IMR-90 (cell line): ENCODE results near the gene CHRNG. TPM values are rescaled to one million over a fixed set of nuclear protein-coding genes. Genes with fewer than 3 reads are reported as not detected.

Experiments used
- ATAC-seq: fragments of 200-7000 bp; cut with Tn5 transposase; 2 replicates; pipeline ENCODE4 v1.9.1; 2020; ENCODE audit warnings: low read depth, mild to moderate bottlenecking, moderate library complexity
- BruUV-seq: library from RNA; stranded (reverse); fragments of 400-500 nt; replicated peaks from 2 replicates; lab custom pipeline; 2021; lab: Mats Ljungman, UMichigan
- CTCF ChIA-PET: fragments of 300-600 bp; formaldehyde crosslinking; extraction: SDS; loops from one replicate; lab custom pipeline; 2021; ENCODE audit warnings: antibody characterized with exemption; lab: Yijun Ruan, JAX
- POLR2A ChIA-PET: fragments of 300-600 bp; sonication (Branson Sonifier 250); formaldehyde crosslinking; loops from one replicate; lab custom pipeline; 2022; ENCODE audit warnings: antibody characterized with exemption; ENCODE audit not compliant: unreplicated experiment; lab: Charles Lee
- DNase-seq: peaks from one replicate; pipeline ENCODE4 v3.0.0; 2013
- H2AFZ ChIP-seq: replicated peaks from 2 replicates; pipeline ENCODE3; 2013; ENCODE audit warnings: low read length, mild to moderate bottlenecking; ENCODE audit not compliant: poor library complexity
- H2AK5ac ChIP-seq: 2 replicates; pipeline ENCODE4 v1.6.1; 2013; ENCODE audit warnings: low read depth, low read length, inconsistent platforms
- H2AK9ac ChIP-seq: replicated peaks from 2 replicates; pipeline ENCODE3; 2013; ENCODE audit warnings: mild to moderate bottlenecking, low read depth, low read length, moderate library complexity; ENCODE audit not compliant: poor library complexity
- H2BK120ac ChIP-seq: 2 replicates; pipeline ENCODE4 v1.6.1; 2013; ENCODE audit warnings: low read depth, low read length, inconsistent platforms
- H2BK15ac ChIP-seq: 3 replicates; pipeline ENCODE4 v1.6.1; 2013; ENCODE audit warnings: low read depth, low read length, inconsistent platforms
- H2BK20ac ChIP-seq: 2 replicates; pipeline ENCODE4 v1.6.1; 2013; ENCODE audit warnings: low read depth, mild to moderate bottlenecking, inconsistent platforms, low read length, moderate library complexity
- H2BK5ac ChIP-seq: 2 replicates; pipeline ENCODE4 v1.6.1; 2013; ENCODE audit warnings: mild to moderate bottlenecking, low read depth, low read length, inconsistent platforms; ENCODE audit not compliant: poor library complexity, severe bottlenecking
- H3K14ac ChIP-seq: replicated peaks from 2 replicates; pipeline ENCODE4 v1.6.1; 2013; ENCODE audit warnings: low read depth, low read length, inconsistent platforms
- H3K18ac ChIP-seq: 2 replicates; pipeline ENCODE4 v1.6.1; 2013; ENCODE audit warnings: low read depth, low read length, control low read depth
- H3K23ac ChIP-seq: 2 replicates; pipeline ENCODE4 v1.6.1; 2013; ENCODE audit warnings: low read depth, low read length, inconsistent platforms
- H3K27ac ChIP-seq: 2 replicates; pipeline ENCODE4 v1.5.1; 2013; ENCODE audit warnings: mild to moderate bottlenecking, control low read depth, low read length; ENCODE audit not compliant: insufficient read depth
- H3K27me3 ChIP-seq: 2 replicates; pipeline ENCODE4 v1.6.1; 2013; ENCODE audit warnings: low read length; ENCODE audit not compliant: control insufficient read depth, insufficient read depth
- H3K36me3 ChIP-seq: 2 replicates; pipeline ENCODE4 v1.6.1; 2013; ENCODE audit warnings: low read length, mixed read lengths; ENCODE audit not compliant: control insufficient read depth, insufficient read depth
- H3K4ac ChIP-seq: 2 replicates; pipeline ENCODE4 v1.6.1; 2013; ENCODE audit warnings: low read depth, low read length, inconsistent platforms
- H3K4me1 ChIP-seq: 2 replicates; pipeline ENCODE4 v1.6.1; 2013; ENCODE audit warnings: low read length, mixed read lengths; ENCODE audit not compliant: control insufficient read depth, insufficient read depth
- H3K4me2 ChIP-seq: 2 replicates; pipeline ENCODE4 v1.6.1; 2013; ENCODE audit warnings: low read depth, mild to moderate bottlenecking, control low read depth, low read length, moderate library complexity
- H3K4me3 ChIP-seq: 2 replicates; pipeline ENCODE4 v1.5.1; 2013; ENCODE audit warnings: low read depth, mild to moderate bottlenecking, control low read depth, low read length, moderate library complexity; ENCODE audit not compliant: insufficient read depth
- H3K56ac ChIP-seq: 2 replicates; pipeline ENCODE4 v1.6.1; 2013; ENCODE audit warnings: low read length, inconsistent platforms; ENCODE audit not compliant: insufficient read depth; ENCODE audit errors: extremely low read depth
- H3K79me1 ChIP-seq, 2 experiments: 2 replicates each; pipeline ENCODE4 v1.6.1; 2013; ENCODE audit warnings: low read length in 2 of 2, inconsistent platforms in 1 of 2, low read depth in 1 of 2
- H3K9ac ChIP-seq: 2 replicates; pipeline ENCODE4 v1.6.1; 2013; ENCODE audit warnings: low read depth, low read length, control low read depth
- H3K9me1 ChIP-seq: 2 replicates; pipeline ENCODE4 v1.6.1; 2013; ENCODE audit warnings: low read length, inconsistent platforms; ENCODE audit not compliant: insufficient read depth
- H3K9me3 ChIP-seq: 2 replicates; pipeline ENCODE4 v1.6.1; 2013; ENCODE audit warnings: low read length; ENCODE audit not compliant: control insufficient read depth, insufficient read depth
- H4K20me1 ChIP-seq: 2 replicates; pipeline ENCODE4 v1.6.1; 2013; ENCODE audit warnings: low read length, inconsistent platforms; ENCODE audit not compliant: insufficient read depth
- H4K5ac ChIP-seq: 2 replicates; pipeline ENCODE4 v1.6.1; 2013; ENCODE audit warnings: mild to moderate bottlenecking, low read depth, low read length, control low read depth
- H4K8ac ChIP-seq, 2 experiments: 2 replicates each; pipeline ENCODE4 v1.6.1; 2013; ENCODE audit warnings: low read depth in 2 of 2, low read length in 2 of 2, control low read depth in 1 of 2, inconsistent platforms in 1 of 2
- H4K91ac ChIP-seq: 2 replicates; pipeline ENCODE4 v1.6.1; 2013; ENCODE audit warnings: low read depth, low read length, inconsistent platforms; ENCODE audit not compliant: insufficient read depth
- BHLHE40 ChIP-seq: fragments of 150-350 bp; IDR thresholded peaks from 2 replicates; pipeline ENCODE4 v1.6.1; 2016; ENCODE audit warnings: mild to moderate bottlenecking, low read depth, low read length
- CEBPB ChIP-seq: IDR thresholded peaks from 2 replicates; pipeline ENCODE4 v1.6.1; 2012; ENCODE audit warnings: low read depth, low read length, improper control_type of control experiment
- CHD1 ChIP-seq: IDR thresholded peaks from 2 replicates; pipeline ENCODE4 v1.6.1; 2012; ENCODE audit warnings: low read depth, low read length, improper control_type of control experiment
- CTCF ChIP-seq: conservative IDR thresholded peaks from 2 replicates; pipeline ENCODE4 v1.5.1; 2012; ENCODE audit warnings: mild to moderate bottlenecking, low read depth, low read length, improper control_type of control experiment
- MAFK ChIP-seq: IDR thresholded peaks from 2 replicates; pipeline ENCODE4 v1.6.1; 2012; ENCODE audit warnings: low read depth, low read length, improper control_type of control experiment
- MAZ ChIP-seq: IDR thresholded peaks from 2 replicates; pipeline ENCODE4 v1.6.1; 2012; ENCODE audit warnings: low read depth, mild to moderate bottlenecking, low read length, improper control_type of control experiment, moderate library complexity, borderline replicate concordance
- MXI1 ChIP-seq: IDR thresholded peaks from 2 replicates; pipeline ENCODE4 v1.6.1; 2012; ENCODE audit warnings: low read depth, mild to moderate bottlenecking, low read length, moderate library complexity, borderline replicate concordance
- NFE2L2 ChIP-seq: fragments of 150-350 bp; IDR thresholded peaks from 2 replicates; pipeline ENCODE4 v1.6.1; 2016; ENCODE audit warnings: low read depth, mild to moderate bottlenecking, low read length
- RAD21 ChIP-seq: IDR thresholded peaks from 2 replicates; pipeline ENCODE4 v1.6.1; 2012; ENCODE audit warnings: low read length, improper control_type of control experiment
- RCOR1 ChIP-seq: IDR thresholded peaks from 2 replicates; pipeline ENCODE4 v1.6.1; 2012; ENCODE audit warnings: mild to moderate bottlenecking, low read length, improper control_type of control experiment; ENCODE audit not compliant: insufficient replicate concordance
- SMC3 ChIP-seq: fragments of 150-350 bp; IDR thresholded peaks from 2 replicates; pipeline ENCODE4 v1.6.1; 2016; ENCODE audit warnings: low read depth, mild to moderate bottlenecking, antibody characterized with exemption, low read length, moderate library complexity
- WGBS, 2 experiments: methylation state at CpG; one replicate each; pipeline versions ENCODE4 v1.1.5 to v1.1.7; 2013; ENCODE audit warnings: missing lambda C conversion rate in 2 of 2; ENCODE audit not compliant: insufficient read length in 1 of 2; ENCODE audit errors: extremely low coverage in 2 of 2; 5-methylcytosine and 5-hydroxymethylcytosine counted together
- dilution Hi-C: fragments of 300-500 bp; cut with HindIII; formaldehyde crosslinking; loops from one replicate; pipeline ENCODE4 v1.14.3; 2018; ENCODE audit warnings: low sequenced_read_pairs; ENCODE audit not compliant: unreplicated experiment
- in situ Hi-C: fragments of 300-500 bp; cut with MboI; formaldehyde crosslinking; loops from 3 replicates; pipeline ENCODE4 v1.14.3; 2019; ENCODE audit warnings: low sequenced_read_pairs, inconsistent platforms, mixed read lengths
- intact Hi-C: fragments of 100-400 bp; cut with micrococcal nuclease; formaldehyde crosslinking; loops from 2 replicates; pipeline ENCODE4 v1.10.0; 2022
- polyA plus RNA-seq, 3 experiments: library from polyadenylated mRNA; depleted of rRNA; stranded (reverse); fragments of >200 nt; gene quantifications; 2 replicates each; pipeline ENCODE4 v1.2.3, GENCODE V29; 2012; ENCODE audit warnings: low replicate concordance in 1 of 3
- total RNA-seq: library from RNA; depleted of rRNA; stranded (reverse); fragments of >200 nt; gene quantifications from 2 replicates; pipeline ENCODE4 v1.2.3, GENCODE V29; 2012

The CHRNG gene
- total and polyA plus RNA-seq, 2 of the 4 experiments (the other 2 are of a cell fraction): not detected

- TF ChIP-seq MAFK: no peak
- TF ChIP-seq MAZ: no peak
- TF ChIP-seq NFE2L2: no peak
- TF ChIP-seq RCOR1: no peak
- no peak for TF ChIP-seq RAD21
- TF ChIP-seq BHLHE40: no peak
- TF ChIP-seq SMC3: no peak
- TF ChIP-seq CHD1: no peak
- no peak for TF ChIP-seq CEBPB
- no peak for TF ChIP-seq MXI1
- no peak for TF ChIP-seq CTCF
- Histone ChIP-seq H3K79me1 (no peaks in the 10 kb centered on the region), H2BK15ac (no peak overlapping the region), H3K14ac (no peak overlapping the region), H4K8ac (no peak overlapping the region), H3K4me1 (no peaks in the 10 kb centered on the region), H2BK5ac (no peak overlapping the region), H2BK120ac (no peak overlapping the region), H2AFZ (peak overlapping the region; percentile 63), H3K56ac (no peak overlapping the region), H3K27me3 (peaks cover 75% of the 10 kb centered on the region), H4K20me1 (no peaks in the 10 kb centered on the region), H2AK9ac (no peak overlapping the region), H3K23ac (no peak overlapping the region), H4K5ac (no peak overlapping the region), H3K4ac (no peak overlapping the region), H4K91ac (no peak overlapping the region), H3K18ac (no peak overlapping the region), H3K27ac (no peak overlapping the region), H2BK20ac (no peak overlapping the region), H3K9me1 (no peaks in the 10 kb centered on the region), H3K9ac (no peak overlapping the region), H2AK5ac (no peak overlapping the region), H3K9me3 (no peaks in the 10 kb centered on the region), H3K4me2 (no peak overlapping the region), H3K4me3 (no peak overlapping the region), H3K36me3 (no peaks in the 10 kb centered on the region)
- no peak for DNase-seq
- 6% methylated on average over 9 of the region's 16 CpGs; no CpG with 5 or more reads in 1 of the 2 experiments for WGBS, 2 experiments
- no TSS peak for BruUV-seq
- ATAC-seq: no peak
- intact Hi-C loops (no loop called here), dilution Hi-C loops (no loop called here), in situ Hi-C loops (no loop called here)
- ChIA-PET CTCF (no interaction called here), POLR2A (no interaction called here)
Measured at GRCh38 chr2:232523402-232523681, 16.1 kb upstream of the CHRNG start.
